Upper lobe of left lung (tissue), 4 donors: ENCODE data around the gene TTC7B.

ENCODE experiments used
- POLR2A ChIP-seq, 4 donors: fragments of 450-650 bp; IDR thresholded peaks; one replicate each; pipeline ENCODE4 v1.5.1; 2016 to 2017; ENCODE audit warnings: antibody characterized with exemption in 4 of 4, mild to moderate bottlenecking in 2 of 4
- POLR2AphosphoS5 ChIP-seq, 2 donors: sonication (generic); formaldehyde crosslinking; IDR thresholded peaks; one replicate each; pipeline ENCODE4 v1.5.1; 2017; ENCODE audit warnings: antibody characterized with exemption in 2 of 2
- TF ChIP-seq, protein P1 (sequence below), 6 experiments: fragments of 450-650 bp in 4 of 6; fragments of 200-600 bp in 2 of 6; sonication (generic) in 2 of 6; IDR thresholded peaks; one replicate each; pipeline ENCODE4 v1.5.1; 2016 to 2019; ENCODE audit warnings: antibody characterized with exemption in 6 of 6

DNA sequence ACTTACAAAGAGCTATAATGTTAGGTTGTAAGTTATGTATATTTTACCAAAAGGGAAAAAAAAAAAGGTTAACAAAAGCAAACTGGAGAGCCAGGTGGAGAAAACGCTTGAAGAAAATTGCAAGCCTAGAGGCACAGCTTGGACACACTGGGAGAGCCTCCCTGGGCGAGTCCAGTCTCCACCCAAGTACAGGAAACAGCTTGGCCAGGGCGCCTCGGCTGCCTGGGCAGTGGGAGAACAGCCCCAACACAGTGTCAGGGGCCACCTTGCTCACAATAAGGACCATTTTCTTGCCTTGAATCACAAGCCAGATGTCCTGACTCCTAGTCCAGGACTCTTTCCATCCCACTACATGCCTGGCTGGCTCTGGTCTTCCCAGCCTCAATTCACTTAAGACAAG, 33.3 kb downstream of the TTC7B start:
- TF ChIP-seq, protein P1, sequence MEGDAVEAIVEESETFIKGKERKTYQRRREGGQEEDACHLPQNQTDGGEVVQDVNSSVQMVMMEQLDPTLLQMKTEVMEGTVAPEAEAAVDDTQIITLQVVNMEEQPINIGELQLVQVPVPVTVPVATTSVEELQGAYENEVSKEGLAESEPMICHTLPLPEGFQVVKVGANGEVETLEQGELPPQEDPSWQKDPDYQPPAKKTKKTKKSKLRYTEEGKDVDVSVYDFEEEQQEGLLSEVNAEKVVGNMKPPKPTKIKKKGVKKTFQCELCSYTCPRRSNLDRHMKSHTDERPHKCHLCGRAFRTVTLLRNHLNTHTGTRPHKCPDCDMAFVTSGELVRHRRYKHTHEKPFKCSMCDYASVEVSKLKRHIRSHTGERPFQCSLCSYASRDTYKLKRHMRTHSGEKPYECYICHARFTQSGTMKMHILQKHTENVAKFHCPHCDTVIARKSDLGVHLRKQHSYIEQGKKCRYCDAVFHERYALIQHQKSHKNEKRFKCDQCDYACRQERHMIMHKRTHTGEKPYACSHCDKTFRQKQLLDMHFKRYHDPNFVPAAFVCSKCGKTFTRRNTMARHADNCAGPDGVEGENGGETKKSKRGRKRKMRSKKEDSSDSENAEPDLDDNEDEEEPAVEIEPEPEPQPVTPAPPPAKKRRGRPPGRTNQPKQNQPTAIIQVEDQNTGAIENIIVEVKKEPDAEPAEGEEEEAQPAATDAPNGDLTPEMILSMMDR (IDR thresholded peaks at IDR 0.05) = no peak
- no peak for TF ChIP-seq POLR2A (IDR thresholded peaks at IDR 0.05)
- TF ChIP-seq POLR2AphosphoS5 (IDR thresholded peaks at IDR 0.05) = no peak
